ENCODE results near the gene TBC1D3I. TPM values are rescaled to one million over a fixed set of nuclear protein-coding genes. Genes with fewer than 3 reads are reported as not detected.
"Not testable (repeated sequence)": the region's sequence is repeated elsewhere in the genome, so short reads cannot be mapped to it uniquely, and the experiment has no call there.

TBC1D3I gene
- total RNA-seq (2014; rRNA removed; shearing (Covaris generic)) = not detected in 2 replicates

- in situ Hi-C loops (cut with HindIII; ENCODE audit: low sequenced_read_pairs); DNase-seq (ENCODE audit: low spot score): not testable (repeated sequence)
Observed at GRCh38 chr17:36264470-36264869, at the start of gene TBC1D3I. TBC1D3I (minus strand) TSS chr17:36264570; CDS start chr17:36262985, 1,585 bp downstream.

DNA sequence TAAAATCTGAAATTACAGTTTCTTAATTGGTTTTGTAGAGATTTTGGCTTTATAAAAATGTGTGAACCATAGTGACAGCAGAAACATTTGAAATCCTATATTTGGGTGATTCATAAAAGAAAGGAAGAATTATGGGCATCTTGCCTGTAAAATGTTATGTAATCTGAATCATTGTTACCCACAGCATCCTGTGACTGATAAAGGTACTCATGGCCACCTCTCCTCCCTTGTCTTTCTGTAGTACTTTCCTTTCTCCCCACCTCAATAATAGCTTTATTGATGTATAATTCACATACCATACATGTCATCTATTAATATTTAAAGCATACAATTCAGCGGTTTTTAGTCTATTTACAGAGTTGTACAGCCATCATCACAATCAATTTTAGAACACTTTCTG is 30.8 kb upstream of the TBC1D3I start:
- in situ Hi-C loops (cut with HindIII; ENCODE audit: low sequenced_read_pairs); DNase-seq (ENCODE audit: low spot score): not testable (repeated sequence)

GRCh38 chr17:36289965-36290612 is 25.7 kb upstream of the TBC1D3I start:
- DNase-seq (ENCODE audit: low spot score); in situ Hi-C loops (cut with HindIII; ENCODE audit: low sequenced_read_pairs): not testable (repeated sequence)

DNA sequence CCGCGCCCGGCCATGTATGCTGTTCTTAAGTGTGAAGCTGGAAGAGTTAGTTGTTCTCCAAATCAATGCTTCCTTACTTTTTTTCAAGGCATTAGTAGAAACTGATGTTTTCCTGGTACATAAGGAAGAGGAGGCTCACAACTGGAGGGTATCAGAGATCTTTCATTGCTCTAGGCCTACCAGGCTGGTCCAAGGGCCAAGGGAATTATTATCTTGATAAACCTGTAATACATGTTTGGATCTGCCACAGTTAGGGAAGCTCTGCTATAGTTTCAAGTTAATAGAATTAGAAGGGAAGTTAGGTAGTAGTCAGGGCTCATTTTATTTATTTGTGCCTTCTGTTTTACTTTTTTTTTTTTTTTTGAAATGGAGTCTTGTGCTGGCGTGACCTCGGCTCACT is 19.8 kb upstream of the TBC1D3I start:
- in situ Hi-C loops (cut with HindIII; ENCODE audit: low sequenced_read_pairs); DNase-seq (ENCODE audit: low spot score): not testable (repeated sequence)

GRCh38 chr17:36283256-36283655 is 18.9 kb upstream of the TBC1D3I start:
- in situ Hi-C loops (cut with HindIII; ENCODE audit: low sequenced_read_pairs); DNase-seq (ENCODE audit: low spot score): not testable (repeated sequence)

DNA sequence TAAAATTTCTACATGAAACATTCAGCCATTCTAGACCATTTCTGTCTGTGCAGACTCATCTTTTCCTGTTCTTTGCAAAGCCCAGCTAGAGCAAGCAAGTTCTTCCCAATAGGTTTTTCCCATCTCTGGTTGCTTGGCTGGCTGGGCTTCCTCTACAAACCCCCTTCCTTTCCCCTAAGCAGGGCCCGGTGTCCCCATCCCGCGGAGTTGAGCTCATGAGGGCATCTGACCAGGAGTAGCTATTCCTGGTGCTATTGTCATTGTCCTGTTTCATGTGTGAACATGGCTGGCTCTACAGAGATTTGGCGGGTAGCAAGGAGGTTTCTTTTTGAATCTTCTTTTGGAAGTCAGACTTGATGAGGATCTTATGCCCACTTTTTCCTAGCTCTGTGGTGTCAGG is 22.3 kb downstream of the TBC1D3I start:
- DNase-seq (ENCODE audit: low spot score); in situ Hi-C loops (cut with HindIII; ENCODE audit: low sequenced_read_pairs): not testable (repeated sequence)

DNA sequence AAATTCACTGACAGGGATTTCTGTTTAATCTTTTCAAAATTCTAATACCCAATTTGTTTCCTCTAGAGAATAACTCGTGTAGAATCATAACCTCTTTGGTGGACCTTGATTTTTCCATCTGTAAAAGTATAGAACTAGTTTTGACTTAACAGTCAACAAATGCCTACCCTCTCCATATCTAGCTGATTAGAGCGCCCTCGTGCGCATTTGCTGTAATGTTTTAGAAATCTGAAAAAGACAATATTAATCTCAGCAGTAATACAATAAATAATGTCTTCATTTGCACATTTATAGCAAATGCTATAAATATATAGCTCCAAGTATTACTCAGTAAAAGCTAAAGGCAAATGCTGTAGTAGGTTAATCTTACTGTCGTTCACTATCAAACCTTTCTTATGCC is 34.7 kb downstream of the TBC1D3I start:
- DNase-seq (ENCODE audit: low spot score); in situ Hi-C loops (cut with HindIII; ENCODE audit: low sequenced_read_pairs): not testable (repeated sequence)

GRCh38 chr17:36222967-36223366 is 41.4 kb downstream of the TBC1D3I start:
- in situ Hi-C loops (cut with HindIII; ENCODE audit: low sequenced_read_pairs) = not testable (repeated sequence)

DNA sequence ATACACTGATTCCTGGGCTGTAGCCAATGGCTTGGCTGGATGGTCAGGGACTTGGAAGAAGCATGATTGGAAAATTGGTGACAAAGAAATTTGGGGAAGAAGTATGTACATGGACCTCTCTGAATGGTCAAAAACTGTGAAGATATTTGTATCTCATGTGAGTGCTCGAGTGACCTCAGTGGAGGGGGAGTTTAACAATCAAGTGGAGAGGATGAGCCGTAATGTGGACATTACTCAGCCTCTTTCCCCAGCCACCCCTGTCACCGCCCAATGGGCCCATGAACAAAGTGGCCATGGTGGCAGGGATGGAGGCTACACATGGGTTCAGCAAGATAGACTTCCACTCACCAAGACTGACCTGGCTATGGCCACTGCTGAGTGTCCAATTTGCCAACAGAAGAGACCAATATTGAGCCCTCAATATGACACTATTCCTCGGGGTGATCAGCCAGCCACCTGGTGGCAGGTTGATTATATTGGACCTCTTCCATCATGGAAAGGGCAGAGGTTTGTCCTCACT is 42.7 kb downstream of the TBC1D3I start:
- in situ Hi-C loops (cut with HindIII; ENCODE audit: low sequenced_read_pairs); DNase-seq (ENCODE audit: low spot score): not testable (repeated sequence)

More at GRCh38 chr17:36222967-36223366, 41.4 kb downstream of the TBC1D3I start:
- not testable (repeated sequence) for DNase-seq (ENCODE audit: low spot score)

GRCh38 chr17:36220737-36221580 is 43.4 kb downstream of the TBC1D3I start:
- in situ Hi-C loops (cut with HindIII; ENCODE audit: low sequenced_read_pairs); DNase-seq (ENCODE audit: low spot score): not testable (repeated sequence)

DNA sequence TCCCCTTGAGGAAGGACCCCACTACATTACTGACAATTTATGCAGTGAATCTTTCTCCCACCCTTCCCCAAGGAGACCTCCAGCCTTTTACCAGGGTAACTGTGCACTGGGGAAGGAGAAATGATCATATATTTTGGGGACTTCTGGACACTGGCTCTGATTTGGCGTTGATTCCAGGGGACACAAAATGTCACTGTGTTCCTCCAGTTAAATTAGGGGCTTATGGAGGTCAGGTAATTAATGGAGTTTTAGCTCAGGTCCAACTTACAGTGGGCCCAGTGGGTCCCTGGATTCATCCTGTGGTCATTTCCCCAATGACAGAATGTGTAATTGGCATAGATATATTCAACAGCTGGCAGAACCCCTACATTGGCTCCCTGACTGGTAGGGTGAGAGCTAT is 44.8 kb downstream of the TBC1D3I start:
- in situ Hi-C loops (cut with HindIII; ENCODE audit: low sequenced_read_pairs); DNase-seq (ENCODE audit: low spot score): not testable (repeated sequence)

- in situ Hi-C loops (cut with HindIII; ENCODE audit: low sequenced_read_pairs); DNase-seq (ENCODE audit: low spot score): not testable (repeated sequence)
Observed at GRCh38 chr17:36215406-36216308, 48.7 kb downstream of the TBC1D3I start.

DNA sequence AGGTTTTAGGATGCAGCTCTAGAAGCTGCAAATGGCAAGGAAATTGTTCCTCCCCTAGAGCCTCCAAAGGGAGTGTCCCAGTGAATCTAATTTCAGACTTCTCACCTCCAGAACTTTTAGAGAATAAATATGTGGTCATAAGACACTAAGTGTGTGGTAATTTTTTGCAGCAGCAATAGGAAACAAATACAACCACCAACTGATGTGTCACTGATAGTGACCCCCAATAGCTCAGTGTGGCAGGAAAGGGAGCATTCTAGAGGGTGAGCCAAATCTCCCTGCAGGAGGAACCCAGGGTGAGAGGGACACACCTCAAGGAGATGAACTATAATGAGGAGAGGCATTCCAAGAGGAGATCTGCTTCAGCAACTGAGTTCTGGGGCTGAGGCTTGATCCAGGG is 49.5 kb downstream of the TBC1D3I start:
- no peak for DNase-seq (ENCODE audit: low spot score)
- in situ Hi-C loops (cut with HindIII; ENCODE audit: low sequenced_read_pairs) = no loop called here

DNA sequence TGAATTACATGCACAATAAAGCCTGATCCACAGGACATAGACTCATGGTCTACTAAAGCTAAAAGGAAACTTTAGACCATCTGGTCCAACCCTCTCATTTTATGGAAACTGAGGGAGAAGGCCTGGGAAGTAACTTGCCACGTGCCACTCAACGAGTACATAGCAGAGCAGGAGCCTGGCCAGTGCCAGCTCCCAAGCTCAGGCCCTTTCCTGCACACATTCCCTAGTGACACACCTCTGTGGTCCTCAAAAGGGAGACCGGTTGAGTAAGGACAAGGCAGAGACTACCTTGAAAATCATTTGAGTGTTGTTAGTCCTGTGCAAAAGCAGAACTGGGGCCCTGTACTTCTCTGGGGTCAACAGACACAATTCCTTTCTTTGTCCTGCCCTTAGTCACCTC is 50.7 kb downstream of the TBC1D3I start:
- DNase-seq (ENCODE audit: low spot score) = no peak
- in situ Hi-C loops (cut with HindIII; ENCODE audit: low sequenced_read_pairs) = no loop called here

GRCh38 chr17:36212966-36213365 is 51.4 kb downstream of the TBC1D3I start:
- DNase-seq (ENCODE audit: low spot score) = no peak
- in situ Hi-C loops (cut with HindIII; ENCODE audit: low sequenced_read_pairs) = no loop called here

DNA sequence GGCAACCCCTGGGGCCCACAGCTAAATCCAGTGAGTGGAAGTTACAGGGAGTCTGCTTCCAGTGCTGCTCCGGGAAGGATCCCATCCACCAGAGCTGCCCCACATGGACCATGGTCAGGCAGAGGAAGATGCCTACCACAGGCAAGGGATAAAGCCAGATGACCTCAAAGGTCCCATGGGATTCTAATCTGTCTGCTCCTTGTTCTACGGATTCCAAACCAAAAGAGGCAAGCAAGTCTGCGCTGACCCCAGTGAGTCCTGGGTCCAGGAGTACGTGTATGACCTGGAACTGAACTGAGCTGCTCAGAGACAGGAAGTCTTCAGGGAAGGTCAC is 52.1 kb downstream of the TBC1D3I start:
- in situ Hi-C loops (cut with HindIII; ENCODE audit: low sequenced_read_pairs) = no loop called here
- no peak for DNase-seq (ENCODE audit: low spot score)

- DNase-seq (ENCODE audit: low spot score); in situ Hi-C loops (cut with HindIII; ENCODE audit: low sequenced_read_pairs): not testable (repeated sequence)
Observed at GRCh38 chr17:36211484-36212271, 52.7 kb downstream of the TBC1D3I start.

- DNase-seq (ENCODE audit: low spot score); in situ Hi-C loops (cut with HindIII; ENCODE audit: low sequenced_read_pairs): not testable (repeated sequence)
Observed at GRCh38 chr17:36210439-36211211, 53.7 kb downstream of the TBC1D3I start, which contains the start of gene CCL4L2. CCL4L2 (plus strand) TSS chr17:36211063.

All from G401 (cell line).